Ishikawa (cell line): Measurements from ENCODE around the gene ARHGEF1.

Source experiments
- CEBPB ChIP-seq: IDR thresholded peaks from 2 replicates; pipeline ENCODE4 v1.6.1; 2012
- CREB1 ChIP-seq: IDR thresholded peaks from 2 replicates; pipeline ENCODE4 v1.6.1; 2012; ENCODE audit warnings: low read depth
- EGR1 ChIP-seq: IDR thresholded peaks from 2 replicates; pipeline ENCODE4 v1.6.1; 2012
- EP300 ChIP-seq: IDR thresholded peaks from 2 replicates; pipeline ENCODE4 v1.6.1; 2012; ENCODE audit warnings: borderline replicate concordance
- FOXM1 ChIP-seq: IDR thresholded peaks from 2 replicates; pipeline ENCODE4 v1.6.1; 2012; ENCODE audit warnings: low read depth, borderline replicate concordance
- MAX ChIP-seq: IDR thresholded peaks from 2 replicates; pipeline ENCODE4 v1.6.1; 2012
- NFIC ChIP-seq: IDR thresholded peaks from 2 replicates; pipeline ENCODE4 v1.6.1; 2012
- RAD21 ChIP-seq: IDR thresholded peaks from 2 replicates; pipeline ENCODE4 v1.6.1; 2012; ENCODE audit warnings: low read depth
- REST ChIP-seq: IDR thresholded peaks from 2 replicates; pipeline ENCODE4 v1.6.1; 2012; ENCODE audit warnings: low read depth, mild to moderate bottlenecking
- TAF1 ChIP-seq: IDR thresholded peaks from 2 replicates; pipeline ENCODE4 v1.6.1; 2012; ENCODE audit warnings: low read depth, mild to moderate bottlenecking
- TCF12 ChIP-seq: IDR thresholded peaks from 2 replicates; pipeline ENCODE4 v1.6.1; 2012; ENCODE audit warnings: low read depth
- TEAD4 ChIP-seq: IDR thresholded peaks from 2 replicates; pipeline ENCODE4 v1.6.1; 2012
- USF1 ChIP-seq: IDR thresholded peaks from 2 replicates; pipeline ENCODE4 v1.6.1; 2012
- YY1 ChIP-seq: IDR thresholded peaks from 2 replicates; pipeline ENCODE4 v1.6.1; 2012; ENCODE audit warnings: low read depth
- ZBTB7A ChIP-seq: IDR thresholded peaks from 2 replicates; pipeline ENCODE4 v1.6.1; 2012; ENCODE audit warnings: low read depth

The ARHGEF1 gene

GRCh38 chr19:41853768-41854167 lies 29.2 kb upstream of the ARHGEF1 start:
- TF ChIP-seq MAX (no peak), EP300 (no peak), EGR1 (no peak), FOXM1 (no peak), TEAD4 (no peak), USF1 (no peak)

GRCh38 chr19:41859213-41859617 lies 23.8 kb upstream of the ARHGEF1 start:
- TF ChIP-seq TEAD4 (no peak), NFIC (no peak), USF1 (no peak)

- TF ChIP-seq CEBPB (no peak), NFIC (peak; percentile 6; the same call in 1 of the 2 replicates), FOXM1 (no peak), TCF12 (peak; percentile 46; the same call in 1 of the 2 replicates), TAF1 (peak; percentile 94), MAX (peak; percentile 81), TEAD4 (no peak), YY1 (peak; percentile 64; the same call in 1 of the 2 replicates), USF1 (no peak), RAD21 (no peak), REST (no peak; the same call in 1 of the 2 replicates), ZBTB7A (0 out of 2 replicates have a peak, but pooled peaks have one; percentile 44), EP300 (no peak), CREB1 (peak; percentile 60), EGR1 (0 out of 2 replicates have a peak, but pooled peaks have one; percentile 38)
These were observed 23.2 kb upstream of the ARHGEF1 start, which contains the start of gene RPS19 for GRCh38 chr19:41859618-41860418. TSS of gene RPS19 (plus strand) at chr19:41860255. CDS start at chr19:41860775, 520 bp downstream.

GRCh38 chr19:41860419-41861115 lies 22.4 kb upstream of the ARHGEF1 start:
- no peak for TF ChIP-seq CREB1
- no peak for TF ChIP-seq RAD21
- TF ChIP-seq YY1 = no peak
- no peak for TF ChIP-seq TEAD4
- TF ChIP-seq NFIC = no peak
- TF ChIP-seq ZBTB7A = no peak
- TF ChIP-seq USF1 = no peak
- TF ChIP-seq EGR1 = no peak
- TF ChIP-seq CEBPB = no peak
- no peak for TF ChIP-seq MAX
- TF ChIP-seq TCF12 = no peak

GRCh38 chr19:41861116-41861768 lies 21.7 kb upstream of the ARHGEF1 start:
- TF ChIP-seq TCF12 (no peak), YY1 (no peak), TEAD4 (no peak), USF1 (no peak), REST (no peak), CEBPB (no peak), RAD21 (no peak), ZBTB7A (no peak), TAF1 (no peak), MAX (no peak), FOXM1 (no peak), EGR1 (no peak), EP300 (no peak), NFIC (no peak), CREB1 (no peak)
